HG02870 (cell line): ENCODE results near the gene CDK5RAP2.
"Not testable (repeated sequence)": the region's sequence is repeated elsewhere in the genome, so short reads cannot be mapped to it uniquely, and the experiment has no call there.

ENCODE experiments used
- ATAC-seq: cut with Tn5 transposase; IDR thresholded peaks from one replicate; pipeline ENCODE4 v1.9.1; 2021; ENCODE audit warnings: mild to moderate bottlenecking, moderate library complexity; ENCODE audit not compliant: unreplicated experiment

Gene CDK5RAP2

GRCh38 chr9:120580051-120580896 is at the start of gene CDK5RAP2:
CDK5RAP2 (minus strand) TSS chr9:120580167; CDS start chr9:120579978, 189 bp downstream.
- peak; percentile 95 for ATAC-seq

- not testable (repeated sequence) for ATAC-seq
Observed at GRCh38 chr9:120628925-120629497, 49.0 kb upstream of the CDK5RAP2 start.

- ATAC-seq = no peak
Observed at GRCh38 chr9:120628207-120628924, 48.4 kb upstream of the CDK5RAP2 start.

GRCh38 chr9:120627073-120627472 is 47.1 kb upstream of the CDK5RAP2 start:
- no peak for ATAC-seq

- no peak for ATAC-seq
Observed at GRCh38 chr9:120626512-120626911, 46.5 kb upstream of the CDK5RAP2 start.

- ATAC-seq = no peak
Observed at GRCh38 chr9:120625222-120625621, 45.3 kb upstream of the CDK5RAP2 start.

- ATAC-seq = no peak
Observed at GRCh38 chr9:120622790-120623189, 42.8 kb upstream of the CDK5RAP2 start.

DNA sequence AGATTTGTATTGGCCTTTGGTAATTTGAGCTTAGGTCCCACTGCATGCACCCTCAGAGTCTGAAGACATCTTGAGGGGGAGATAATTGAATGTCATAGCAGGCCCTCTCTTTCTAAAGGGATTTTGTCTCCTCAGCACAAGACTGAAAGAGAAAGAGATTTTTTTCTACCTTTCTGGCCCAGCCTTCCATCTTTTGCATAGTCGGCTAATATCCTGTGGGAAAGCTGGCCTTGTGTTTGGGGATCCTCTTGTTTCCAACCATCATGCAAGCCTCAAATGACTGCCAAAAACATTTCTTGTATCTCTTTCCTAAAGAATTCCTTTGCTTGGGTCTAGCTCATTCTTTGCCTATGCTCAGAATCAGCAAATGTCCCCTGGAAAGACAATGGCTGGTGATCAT is 42.0 kb upstream of the CDK5RAP2 start:
- ATAC-seq = no peak

GRCh38 chr9:120619751-120620655 is 40.0 kb upstream of the CDK5RAP2 start:
- no peak for ATAC-seq

DNA sequence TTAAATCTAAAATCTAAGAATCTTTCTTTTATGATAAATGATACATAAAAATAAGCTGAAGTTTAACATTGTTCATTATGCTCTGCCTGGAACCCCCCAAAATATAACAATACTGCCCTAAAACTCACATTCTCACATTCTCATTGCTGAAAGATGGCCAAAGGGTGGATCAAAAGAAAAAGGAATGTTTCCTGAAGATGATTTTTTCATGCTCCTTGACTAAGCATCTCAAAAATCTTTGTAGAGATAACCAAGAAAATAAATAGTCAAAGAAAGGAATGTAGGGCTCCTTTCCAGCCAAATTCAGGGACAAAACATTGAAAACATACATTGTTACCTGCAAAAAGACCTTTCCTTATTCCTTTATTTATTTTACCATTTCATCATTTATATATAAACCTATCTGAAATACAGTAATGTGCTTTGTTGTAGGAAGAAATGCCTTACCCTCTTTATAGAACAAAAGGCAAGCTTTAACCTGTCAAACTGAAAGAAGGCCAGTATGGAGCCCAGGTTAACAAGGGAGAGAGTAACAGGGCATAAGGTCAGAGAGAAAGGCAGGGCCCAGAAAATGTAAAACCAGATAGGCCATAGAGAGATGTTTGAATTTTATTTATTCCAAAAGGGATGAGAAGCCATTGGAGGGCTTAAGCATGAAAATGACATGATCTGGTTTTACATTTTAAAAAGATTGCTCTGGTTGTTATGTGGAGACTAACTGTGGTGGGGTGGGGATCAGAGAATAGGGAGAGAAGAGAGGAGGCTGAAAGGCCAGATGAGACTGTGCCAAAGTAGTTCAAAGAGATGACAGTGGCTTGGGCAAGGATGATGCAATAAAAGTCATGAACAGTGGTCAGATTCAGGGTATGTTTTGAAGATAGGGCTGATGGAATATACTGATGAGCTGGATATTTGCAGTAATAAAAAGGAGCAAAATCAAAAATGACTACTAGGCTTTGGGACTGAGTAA is 37.3 kb upstream of the CDK5RAP2 start:
- no peak for ATAC-seq

DNA sequence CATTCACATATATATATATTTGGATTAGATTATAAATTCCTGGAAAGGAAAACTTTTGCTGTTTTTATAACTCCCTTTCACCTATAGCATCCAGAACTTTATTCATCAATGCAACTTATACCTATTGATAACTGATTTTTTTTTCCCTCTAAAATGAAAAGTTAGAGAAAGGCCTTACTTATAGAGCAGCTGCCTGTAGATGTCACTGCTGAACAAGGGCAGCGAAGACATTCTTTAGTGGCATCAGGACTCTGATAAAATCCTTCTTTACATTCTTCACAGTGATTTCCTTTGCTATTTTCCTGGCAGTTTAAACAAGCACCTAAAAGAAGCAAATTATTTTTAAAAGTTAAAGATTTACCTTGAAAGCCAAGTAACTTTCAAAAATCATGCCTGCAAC is 32.3 kb upstream of the CDK5RAP2 start:
- no peak for ATAC-seq

DNA sequence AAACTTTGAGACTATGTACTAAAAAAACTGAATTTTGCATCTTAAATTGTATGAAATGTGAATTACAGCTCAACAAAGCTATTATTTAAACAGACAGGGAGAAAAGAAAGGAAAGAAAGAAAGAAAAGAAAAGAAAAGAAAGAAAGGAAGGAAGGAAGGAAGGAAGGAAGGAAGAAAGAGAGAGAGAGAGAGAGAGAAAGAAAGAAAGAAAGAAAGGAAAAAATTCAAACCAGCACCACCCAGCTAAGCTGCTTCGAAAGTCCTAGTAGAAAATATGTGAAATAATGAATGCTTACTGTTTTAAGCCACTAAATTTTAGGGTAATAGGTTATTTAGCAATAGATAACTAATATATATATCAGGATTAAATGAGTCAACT is 31.7 kb upstream of the CDK5RAP2 start:
- no peak for ATAC-seq

GRCh38 chr9:120610975-120611689 is 31.2 kb upstream of the CDK5RAP2 start:
- ATAC-seq = no peak

DNA sequence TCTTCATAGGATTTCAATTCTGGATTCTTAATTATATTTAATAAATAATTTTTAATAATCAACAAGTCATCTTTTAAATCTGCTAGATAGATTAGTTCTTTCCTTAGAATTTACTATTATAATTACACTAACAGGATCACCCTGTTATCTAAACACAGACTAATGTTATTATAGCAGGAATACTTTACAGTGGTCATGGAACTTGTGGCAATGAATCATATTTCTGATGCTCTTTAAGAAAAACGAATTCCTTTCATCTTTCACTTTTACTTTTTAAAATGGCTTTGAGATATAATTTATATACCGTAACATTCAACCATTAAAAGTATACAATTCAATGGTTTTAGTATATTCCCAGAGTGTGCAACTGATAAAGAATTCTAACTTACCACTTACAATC is 29.7 kb upstream of the CDK5RAP2 start:
- ATAC-seq = no peak

DNA sequence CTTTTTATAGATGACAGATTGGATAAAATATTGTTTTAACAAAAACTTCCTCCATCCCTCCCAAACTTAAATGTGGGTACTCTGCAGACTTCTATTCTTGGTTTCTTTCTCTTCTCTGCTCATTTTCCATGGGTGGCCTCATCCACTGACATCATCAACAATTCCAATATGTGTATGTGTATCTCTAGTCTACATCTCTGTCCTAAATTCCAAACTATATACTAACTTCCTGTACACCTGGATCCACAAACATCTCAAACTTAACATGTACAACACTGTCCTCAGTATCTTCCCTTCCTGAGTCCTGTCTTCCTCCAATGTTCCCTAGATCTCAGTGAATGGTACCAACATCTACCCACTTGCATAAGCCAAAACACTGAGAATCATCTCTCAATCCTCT is 28.5 kb upstream of the CDK5RAP2 start:
- no peak for ATAC-seq

GRCh38 chr9:120603591-120603990 is 23.6 kb upstream of the CDK5RAP2 start:
- no peak for ATAC-seq

- ATAC-seq = no peak
Observed at GRCh38 chr9:120603010-120603409, 23.0 kb upstream of the CDK5RAP2 start.

GRCh38 chr9:120593955-120594277 is 13.9 kb upstream of the CDK5RAP2 start:
- no peak for ATAC-seq

DNA sequence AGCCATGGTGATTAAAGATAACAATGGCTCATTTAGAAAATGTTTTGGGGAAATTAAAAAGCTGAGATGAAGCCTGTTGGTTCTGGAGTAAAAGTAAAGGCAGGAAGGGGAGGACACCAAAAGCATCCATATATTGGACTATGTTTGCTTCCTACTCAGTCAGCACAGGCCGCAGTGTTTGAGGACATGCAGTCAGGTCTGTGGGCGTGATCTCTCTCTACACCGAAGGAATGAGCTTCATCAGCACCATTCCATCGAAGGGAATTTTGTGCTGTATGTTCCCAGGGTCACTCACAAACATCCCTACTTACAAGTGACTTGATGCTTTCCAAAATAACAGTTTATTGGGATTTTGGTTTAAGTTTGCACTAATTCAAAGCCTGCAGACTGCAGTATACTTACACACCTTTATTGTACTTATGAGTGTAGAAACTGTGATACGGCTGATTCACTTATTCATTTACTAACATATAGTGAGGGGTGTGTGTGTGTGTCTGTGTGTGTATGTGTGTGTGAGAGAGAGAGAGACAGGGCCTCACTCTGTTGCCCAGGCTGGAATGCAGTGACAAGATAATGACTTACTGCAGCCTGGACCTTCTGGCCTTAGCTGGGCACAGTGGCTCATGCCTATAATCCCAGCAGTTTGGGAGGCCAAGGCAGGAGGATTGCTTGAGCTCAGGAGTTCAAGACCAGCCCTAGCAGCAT is 13.4 kb upstream of the CDK5RAP2 start:
- no peak for ATAC-seq
